WERI-Rb-1 (cell line): Measurements from ENCODE around the gene CPNE9.

Experiments used
- DNase-seq: peaks from one replicate; pipeline ENCODE4 v3.0.0-alpha.2; 2020
- H3K27ac ChIP-seq: fragments of 250-450 bp; sonication (Bioruptor Pico); 2 replicates; pipeline ENCODE4 v1.5.1; 2020; ENCODE audit warnings: mild to moderate bottlenecking, moderate library complexity
- H3K27me3 ChIP-seq: fragments of 250-450 bp; sonication (Bioruptor Pico); 2 replicates; pipeline ENCODE4 v1.5.1; 2021; ENCODE audit warnings: mild to moderate bottlenecking, low read depth, moderate library complexity; ENCODE audit not compliant: insufficient read depth, severe bottlenecking
- H3K36me3 ChIP-seq: fragments of 250-450 bp; sonication (Bioruptor Pico); 2 replicates; pipeline ENCODE4 v1.5.1; 2020; ENCODE audit warnings: mild to moderate bottlenecking, moderate library complexity
- H3K4me3 ChIP-seq: 2 replicates; pipeline ENCODE4 v1.5.1; 2011; ENCODE audit warnings: low read depth, mild to moderate bottlenecking, control low read depth, low read length
- H3K9me3 ChIP-seq: fragments of 250-450 bp; sonication (Bioruptor Pico); 2 replicates; pipeline ENCODE4 v1.5.1; 2021; ENCODE audit warnings: mild to moderate bottlenecking, moderate library complexity; ENCODE audit not compliant: severe bottlenecking
- CTCF ChIP-seq: IDR thresholded peaks from 2 replicates; pipeline ENCODE4 v1.5.1; 2011; ENCODE audit warnings: low read depth, mild to moderate bottlenecking, control low read depth, inconsistent platforms, low read length

The CPNE9 gene

GRCh38 chr3:9669277-9669676 lies 34.4 kb upstream of the CPNE9 start:
- DNase-seq, result no peak
- H3K27ac ChIP-seq, result no peak overlapping the region
- no peaks in the 10 kb centered on the region for H3K9me3 ChIP-seq
- H3K27me3 ChIP-seq, result no peaks in the 10 kb centered on the region
- H3K36me3 ChIP-seq, result peaks cover 46% of the 10 kb centered on the region
- no peak overlapping the region for H3K4me3 ChIP-seq
- TF ChIP-seq CTCF, result no peak

- H3K4me3 ChIP-seq, result no peak overlapping the region
- H3K27ac ChIP-seq, result no peak overlapping the region
- no peaks in the 10 kb centered on the region for H3K9me3 ChIP-seq
- no peaks in the 10 kb centered on the region for H3K27me3 ChIP-seq
- peaks cover 49% of the 10 kb centered on the region for H3K36me3 ChIP-seq
- no peak for TF ChIP-seq CTCF
- no peak for DNase-seq
These were observed 33.8 kb upstream of the CPNE9 start for GRCh38 chr3:9669720-9670432.

GRCh38 chr3:9673082-9673481 lies 30.6 kb upstream of the CPNE9 start:
- Histone ChIP-seq H3K27ac (no peak overlapping the region), H3K36me3 (peaks cover 57% of the 10 kb centered on the region)

GRCh38 chr3:9673752-9674151 lies 29.9 kb upstream of the CPNE9 start:
- no peak for DNase-seq
- Histone ChIP-seq H3K27ac (no peak overlapping the region), H3K27me3 (no peaks in the 10 kb centered on the region), H3K9me3 (no peaks in the 10 kb centered on the region), H3K36me3 (peaks cover 64% of the 10 kb centered on the region), H3K4me3 (no peak overlapping the region)
- no peak for TF ChIP-seq CTCF

More at GRCh38 chr3:9673082-9673481, 30.6 kb upstream of the CPNE9 start:
- no peak overlapping the region for H3K4me3 ChIP-seq
- no peaks in the 10 kb centered on the region for H3K27me3 ChIP-seq
- TF ChIP-seq CTCF, result no peak
- H3K9me3 ChIP-seq, result no peaks in the 10 kb centered on the region
- no peak for DNase-seq

- peaks cover 71% of the 10 kb centered on the region for H3K36me3 ChIP-seq
- DNase-seq, result no peak
- H3K27me3 ChIP-seq, result no peaks in the 10 kb centered on the region
- H3K4me3 ChIP-seq, result no peak overlapping the region
- no peak for TF ChIP-seq CTCF
- no peak overlapping the region for H3K27ac ChIP-seq
- no peaks in the 10 kb centered on the region for H3K9me3 ChIP-seq
These were observed 27.8 kb upstream of the CPNE9 start for GRCh38 chr3:9675736-9676290.
